WERI-Rb-1 (cell line): ENCODE measurements around the gene GGA2.
A peak's percentile ranks its signal among the peaks of the same experiment; 100 is the strongest.

ENCODE experiments used
- DNase-seq: peaks from one replicate; pipeline ENCODE4 v3.0.0-alpha.2; 2020
- H3K27ac ChIP-seq: fragments of 250-450 bp; sonication (Bioruptor Pico); 2 replicates; pipeline ENCODE4 v1.5.1; 2020; ENCODE audit warnings: mild to moderate bottlenecking, moderate library complexity
- H3K27me3 ChIP-seq: fragments of 250-450 bp; sonication (Bioruptor Pico); 2 replicates; pipeline ENCODE4 v1.5.1; 2021; ENCODE audit warnings: mild to moderate bottlenecking, low read depth, moderate library complexity; ENCODE audit not compliant: insufficient read depth, severe bottlenecking
- H3K36me3 ChIP-seq: fragments of 250-450 bp; sonication (Bioruptor Pico); 2 replicates; pipeline ENCODE4 v1.5.1; 2020; ENCODE audit warnings: mild to moderate bottlenecking, moderate library complexity
- H3K4me3 ChIP-seq: 2 replicates; pipeline ENCODE4 v1.5.1; 2011; ENCODE audit warnings: low read depth, mild to moderate bottlenecking, control low read depth, low read length
- H3K9me3 ChIP-seq: fragments of 250-450 bp; sonication (Bioruptor Pico); 2 replicates; pipeline ENCODE4 v1.5.1; 2021; ENCODE audit warnings: mild to moderate bottlenecking, moderate library complexity; ENCODE audit not compliant: severe bottlenecking
- CTCF ChIP-seq: IDR thresholded peaks from 2 replicates; pipeline ENCODE4 v1.5.1; 2011; ENCODE audit warnings: low read depth, mild to moderate bottlenecking, control low read depth, inconsistent platforms, low read length

Gene GGA2

GRCh38 chr16:23435500-23435899 is 74.8 kb downstream of the GGA2 start:
- Histone ChIP-seq H3K27ac (no peak overlapping the region), H3K4me3 (no peak overlapping the region), H3K9me3 (no peaks in the 10 kb centered on the region), H3K36me3 (peaks cover 17% of the 10 kb centered on the region), H3K27me3 (no peaks in the 10 kb centered on the region)
- DNase-seq = peak; percentile 77
- TF ChIP-seq CTCF = peak; percentile 88

- TF ChIP-seq CTCF = peak; percentile 68
These were observed 75.9 kb downstream of the GGA2 start for GRCh38 chr16:23434380-23434779.

GRCh38 chr16:23433261-23433920 is 76.9 kb downstream of the GGA2 start:
- no peaks in the 10 kb centered on the region for H3K27me3 ChIP-seq
- no peak for DNase-seq
- H3K36me3 ChIP-seq = peaks cover 15% of the 10 kb centered on the region
- H3K27ac ChIP-seq = no peak overlapping the region
- no peak overlapping the region for H3K4me3 ChIP-seq
- no peaks in the 10 kb centered on the region for H3K9me3 ChIP-seq
- no peak for TF ChIP-seq CTCF

More at GRCh38 chr16:23434380-23434779, 75.9 kb downstream of the GGA2 start:
- Histone ChIP-seq H3K4me3 (no peak overlapping the region), H3K36me3 (peaks cover 16% of the 10 kb centered on the region), H3K27ac (no peak overlapping the region), H3K27me3 (no peaks in the 10 kb centered on the region), H3K9me3 (no peaks in the 10 kb centered on the region)
- peak; percentile 20 for DNase-seq

- DNase-seq = no peak
- H3K27ac ChIP-seq = no peak overlapping the region
- H3K36me3 ChIP-seq = peaks cover 15% of the 10 kb centered on the region
- no peak overlapping the region for H3K4me3 ChIP-seq
- no peak for TF ChIP-seq CTCF
- H3K27me3 ChIP-seq = no peaks in the 10 kb centered on the region
- no peaks in the 10 kb centered on the region for H3K9me3 ChIP-seq
These were observed 77.8 kb downstream of the GGA2 start for GRCh38 chr16:23432176-23433128.

GRCh38 chr16:23428351-23428750 is 81.9 kb downstream of the GGA2 start:
- peaks cover 14% of the 10 kb centered on the region for H3K36me3 ChIP-seq
- DNase-seq = no peak
- H3K4me3 ChIP-seq = no peak overlapping the region
- no peak overlapping the region for H3K27ac ChIP-seq
- H3K27me3 ChIP-seq = no peaks in the 10 kb centered on the region
- no peaks in the 10 kb centered on the region for H3K9me3 ChIP-seq
- no peak for TF ChIP-seq CTCF
